ENCODE data around the gene TET3.

- TF ChIP-seq, protein P1, sequence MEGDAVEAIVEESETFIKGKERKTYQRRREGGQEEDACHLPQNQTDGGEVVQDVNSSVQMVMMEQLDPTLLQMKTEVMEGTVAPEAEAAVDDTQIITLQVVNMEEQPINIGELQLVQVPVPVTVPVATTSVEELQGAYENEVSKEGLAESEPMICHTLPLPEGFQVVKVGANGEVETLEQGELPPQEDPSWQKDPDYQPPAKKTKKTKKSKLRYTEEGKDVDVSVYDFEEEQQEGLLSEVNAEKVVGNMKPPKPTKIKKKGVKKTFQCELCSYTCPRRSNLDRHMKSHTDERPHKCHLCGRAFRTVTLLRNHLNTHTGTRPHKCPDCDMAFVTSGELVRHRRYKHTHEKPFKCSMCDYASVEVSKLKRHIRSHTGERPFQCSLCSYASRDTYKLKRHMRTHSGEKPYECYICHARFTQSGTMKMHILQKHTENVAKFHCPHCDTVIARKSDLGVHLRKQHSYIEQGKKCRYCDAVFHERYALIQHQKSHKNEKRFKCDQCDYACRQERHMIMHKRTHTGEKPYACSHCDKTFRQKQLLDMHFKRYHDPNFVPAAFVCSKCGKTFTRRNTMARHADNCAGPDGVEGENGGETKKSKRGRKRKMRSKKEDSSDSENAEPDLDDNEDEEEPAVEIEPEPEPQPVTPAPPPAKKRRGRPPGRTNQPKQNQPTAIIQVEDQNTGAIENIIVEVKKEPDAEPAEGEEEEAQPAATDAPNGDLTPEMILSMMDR (IDR thresholded peaks at IDR 0.05): no peak
- TF ChIP-seq POLR2AphosphoS5 (IDR thresholded peaks at IDR 0.05): no peak
Observed at GRCh38 chr2:74021407-74021755, 36.7 kb downstream of the TET3 start.
